Suprapubic skin (tissue), 4 donors: ENCODE measurements around the gene CACNA2D2.

ENCODE experiments used
- EP300 ChIP-seq: sonication (generic); formaldehyde crosslinking; IDR thresholded peaks from one replicate; pipeline ENCODE4 v1.6.1; 2017; ENCODE audit warnings: antibody characterized with exemption
- POLR2AphosphoS5 ChIP-seq, 3 donors: sonication (generic); formaldehyde crosslinking; IDR thresholded peaks; one replicate each; pipeline ENCODE4 v1.6.1; 2017; ENCODE audit warnings: antibody characterized with exemption in 3 of 3
- TF ChIP-seq, protein P1 (sequence below), 2 donors: fragments of 200-600 bp in 1 of 2; fragments of 450-650 bp in 1 of 2; sonication (generic) in 1 of 2; IDR thresholded peaks; one replicate each; pipeline ENCODE4 v1.5.1; 2016 to 2019; ENCODE audit warnings: antibody characterized with exemption in 2 of 2, mild to moderate bottlenecking in 1 of 2, moderate library complexity in 1 of 2

DNA sequence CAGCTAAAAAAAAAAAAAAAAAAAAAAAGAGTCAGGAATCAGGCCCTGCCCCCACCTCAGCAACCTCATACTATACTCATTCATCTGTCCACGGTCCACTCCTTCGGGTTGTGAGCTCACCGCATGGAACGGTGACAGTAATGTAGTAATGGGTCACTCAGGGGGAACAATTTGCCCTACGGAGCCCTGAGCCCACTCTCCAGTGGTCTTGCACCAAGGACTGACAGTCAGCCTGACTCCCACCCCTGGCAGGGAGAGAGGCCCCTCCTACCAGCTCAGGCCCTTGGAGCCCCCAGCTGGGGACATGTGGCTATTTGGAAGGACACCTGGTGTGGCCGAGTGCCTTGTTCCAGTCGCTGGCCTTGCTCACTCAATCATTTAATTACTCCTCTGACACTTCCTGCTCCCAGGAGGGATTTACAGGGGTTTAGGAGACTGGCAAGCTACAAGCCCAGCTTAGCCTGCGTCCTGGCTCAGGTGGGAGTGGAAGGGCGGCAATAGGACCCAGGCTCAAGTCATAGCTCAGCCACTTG lies 19.9 kb upstream of the CACNA2D2 start:
- TF ChIP-seq EP300 (no peak), POLR2AphosphoS5 (IDR thresholded peaks at IDR 0.05) (no peak)
- TF ChIP-seq, protein P1, sequence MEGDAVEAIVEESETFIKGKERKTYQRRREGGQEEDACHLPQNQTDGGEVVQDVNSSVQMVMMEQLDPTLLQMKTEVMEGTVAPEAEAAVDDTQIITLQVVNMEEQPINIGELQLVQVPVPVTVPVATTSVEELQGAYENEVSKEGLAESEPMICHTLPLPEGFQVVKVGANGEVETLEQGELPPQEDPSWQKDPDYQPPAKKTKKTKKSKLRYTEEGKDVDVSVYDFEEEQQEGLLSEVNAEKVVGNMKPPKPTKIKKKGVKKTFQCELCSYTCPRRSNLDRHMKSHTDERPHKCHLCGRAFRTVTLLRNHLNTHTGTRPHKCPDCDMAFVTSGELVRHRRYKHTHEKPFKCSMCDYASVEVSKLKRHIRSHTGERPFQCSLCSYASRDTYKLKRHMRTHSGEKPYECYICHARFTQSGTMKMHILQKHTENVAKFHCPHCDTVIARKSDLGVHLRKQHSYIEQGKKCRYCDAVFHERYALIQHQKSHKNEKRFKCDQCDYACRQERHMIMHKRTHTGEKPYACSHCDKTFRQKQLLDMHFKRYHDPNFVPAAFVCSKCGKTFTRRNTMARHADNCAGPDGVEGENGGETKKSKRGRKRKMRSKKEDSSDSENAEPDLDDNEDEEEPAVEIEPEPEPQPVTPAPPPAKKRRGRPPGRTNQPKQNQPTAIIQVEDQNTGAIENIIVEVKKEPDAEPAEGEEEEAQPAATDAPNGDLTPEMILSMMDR (IDR thresholded peaks at IDR 0.05): no peak
